GM12801 (cell line): ENCODE measurements around the gene CACNG7.

ENCODE experiments used
- CTCF ChIP-seq: IDR thresholded peaks from one replicate; pipeline ENCODE4 v1.5.1; 2011; ENCODE audit warnings: control low read depth; ENCODE audit not compliant: insufficient read length; ENCODE audit errors: extremely low read depth

Gene CACNG7

GRCh38 chr19:53977991-53978731, 69.1 kb downstream of the CACNG7 start:
- TF ChIP-seq CTCF: no peak

GRCh38 chr19:53978975-53979801, 70.1 kb downstream of the CACNG7 start:
- TF ChIP-seq CTCF: no peak

GRCh38 chr19:53980539-53981375, 71.7 kb downstream of the CACNG7 start:
- TF ChIP-seq CTCF: no peak

- no peak for TF ChIP-seq CTCF
These were observed 72.4 kb downstream of the CACNG7 start for GRCh38 chr19:53981376-53981951.

GRCh38 chr19:53982001-53982451, 72.9 kb downstream of the CACNG7 start:
- no peak for TF ChIP-seq CTCF

- no peak for TF ChIP-seq CTCF
These were observed 73.5 kb downstream of the CACNG7 start for GRCh38 chr19:53982611-53983010.
